ENCODE measurements around the gene SLC22A23. TPM values are rescaled to one million over a fixed set of nuclear protein-coding genes. Genes with fewer than 3 reads are reported as not detected.

The SLC22A23 gene
- total RNA-seq, 4 donors from 2014 or later, result 7.1 to 9.6 (median 8.2) TPM

- Histone ChIP-seq H3K27ac (no peak overlapping the region), H3K4me3 (no peak overlapping the region), H3K36me3 (peaks cover 0 to 14% (median 0%) of the 10 kb centered on the region in 3 donors), H3K4me1 (peaks cover 0 to 3% (median 2%) of the 10 kb centered on the region in 4 donors), H3K27me3 (no peaks in the 10 kb centered on the region), H3K9me3 (peaks cover 0 to 6% (median 0%) of the 10 kb centered on the region in 4 donors)
- no peak for TF ChIP-seq EP300 (IDR thresholded peaks at IDR 0.05)
- no peak for TF ChIP-seq POLR2A (IDR thresholded peaks at IDR 0.05)
- TF ChIP-seq CTCF (IDR thresholded peaks at IDR 0.05), result no peak
- 77 to 86% methylated on average over 5 of the region's 5 CpGs for WGBS, 2 donors
- DNase-seq (ENCODE audit: low spot score in 2 of 2), result no peak
Observed at GRCh38 chr6:3415082-3415453, 41.8 kb downstream of the SLC22A23 start.

- no peak overlapping the region for H3K27ac ChIP-seq
- no peak for DNase-seq (ENCODE audit: low spot score in 2 of 2)
- H3K9me3 ChIP-seq, result peaks cover 0 to 6% (median 0%) of the 10 kb centered on the region in 4 donors
- 67 to 71% methylated on average over 11 of the region's 11 CpGs for WGBS, 2 donors
- no peaks in the 10 kb centered on the region for H3K27me3 ChIP-seq
- TF ChIP-seq EP300 (IDR thresholded peaks at IDR 0.05) (no peak), CTCF (IDR thresholded peaks at IDR 0.05) (no peak), POLR2A (IDR thresholded peaks at IDR 0.05) (no peak)
- H3K36me3 ChIP-seq, result peaks cover 0 to 14% (median 0%) of the 10 kb centered on the region in 3 donors
- peaks cover 0 to 3% (median 2%) of the 10 kb centered on the region in 4 donors for H3K4me1 ChIP-seq
- no peak overlapping the region for H3K4me3 ChIP-seq
Observed at GRCh38 chr6:3414327-3415081, 42.3 kb downstream of the SLC22A23 start.

- peaks cover 0 to 14% (median 0%) of the 10 kb centered on the region in 3 donors for H3K36me3 ChIP-seq
- no peak overlapping the region for H3K4me3 ChIP-seq
- H3K27ac ChIP-seq, result no peak overlapping the region
- DNase-seq (ENCODE audit: low spot score in 2 of 2), result no peak
- peaks cover 0 to 6% (median 0%) of the 10 kb centered on the region in 4 donors for H3K9me3 ChIP-seq
- H3K27me3 ChIP-seq, result no peaks in the 10 kb centered on the region
- TF ChIP-seq POLR2A (IDR thresholded peaks at IDR 0.05), result no peak
- TF ChIP-seq EP300 (IDR thresholded peaks at IDR 0.05), result no peak
- TF ChIP-seq CTCF (IDR thresholded peaks at IDR 0.05), result no peak
- peaks cover 0 to 3% (median 2%) of the 10 kb centered on the region in 4 donors for H3K4me1 ChIP-seq
- 90 to 93% methylated on average over 3 of the region's 3 CpGs for WGBS, 2 donors
Observed at GRCh38 chr6:3413592-3413991, 43.3 kb downstream of the SLC22A23 start.

- 72 to 85% methylated on average over 6 to 8 of the region's 8 CpGs for WGBS, 2 donors
- DNase-seq (ENCODE audit: low spot score in 2 of 2), result no peak
- peaks cover 0 to 6% (median 0%) of the 10 kb centered on the region in 4 donors for H3K9me3 ChIP-seq
- H3K4me1 ChIP-seq, result peaks cover 0 to 3% (median 2%) of the 10 kb centered on the region in 4 donors
- no peak overlapping the region for H3K4me3 ChIP-seq
- TF ChIP-seq EP300 (IDR thresholded peaks at IDR 0.05), result no peak
- no peak for TF ChIP-seq CTCF (IDR thresholded peaks at IDR 0.05)
- no peak for TF ChIP-seq POLR2A (IDR thresholded peaks at IDR 0.05)
- peaks cover 0 to 14% (median 0%) of the 10 kb centered on the region in 3 donors for H3K36me3 ChIP-seq
- no peaks in the 10 kb centered on the region for H3K27me3 ChIP-seq
- H3K27ac ChIP-seq, result no peak overlapping the region
Observed at GRCh38 chr6:3412779-3413500, 43.9 kb downstream of the SLC22A23 start.
